CD14-positive monocyte (primary cell): ENCODE data around the gene TSPYL2. TPM values are rescaled to one million over a fixed set of nuclear protein-coding genes. Genes with fewer than 3 reads are reported as not detected.

Experiments
- DNase-seq, 3 donors: peaks; one replicate each; pipeline ENCODE4 v3.0.0-alpha.2; 2011 to 2022
- H2AFZ ChIP-seq: 2 replicates; pipeline ENCODE4 v1.6.0; 2012; ENCODE audit warnings: mild to moderate bottlenecking, low read depth, low read length, inconsistent platforms; ENCODE audit not compliant: insufficient read depth, poor library complexity, severe bottlenecking
- H3K27ac ChIP-seq, 2 donors: 1 replicate in 1 of 2; 2 replicates in 1 of 2; pipeline ENCODE4 v1.5.1; 2012 to 2013; ENCODE audit warnings: low read length in 2 of 2, control low read depth in 1 of 2, inconsistent platforms in 1 of 2, low read depth in 1 of 2, mild to moderate bottlenecking in 1 of 2
- H3K27me3 ChIP-seq, 2 donors: one replicate each; pipeline versions ENCODE4 v1.6.0 to v1.6.1; 2011 to 2013; ENCODE audit warnings: low read length in 2 of 2; ENCODE audit not compliant: control insufficient read depth in 2 of 2, insufficient read depth in 2 of 2
- H3K36me3 ChIP-seq, 2 donors: replicated peaks in 1 of 2; 1 replicate in 1 of 2; 2 replicates in 1 of 2; pipeline versions ENCODE4 v1.5.1 to v1.6.1; 2012 to 2013; ENCODE audit warnings: low read length in 2 of 2, control low read depth in 1 of 2, inconsistent platforms in 1 of 2, mild to moderate bottlenecking in 1 of 2; ENCODE audit not compliant: insufficient read depth in 2 of 2, control insufficient read depth in 1 of 2
- H3K4me1 ChIP-seq, 2 donors: 1 replicate in 1 of 2; 2 replicates in 1 of 2; pipeline versions ENCODE4 v1.5.1 to v1.6.1; 2012 to 2013; ENCODE audit warnings: low read length in 2 of 2, control low read depth in 1 of 2, inconsistent platforms in 1 of 2, mild to moderate bottlenecking in 1 of 2, moderate library complexity in 1 of 2; ENCODE audit not compliant: insufficient read depth in 2 of 2, control insufficient read depth in 1 of 2
- H3K4me2 ChIP-seq: replicated peaks from 2 replicates; pipeline ENCODE3; 2012; ENCODE audit warnings: low read length, moderate library complexity, mild to moderate bottlenecking; ENCODE audit not compliant: poor library complexity, severe bottlenecking; ENCODE audit errors: extremely low read depth
- H3K4me3 ChIP-seq, 3 experiments: fragments of 200-600 bp in 1 of 3; sonication (generic) in 1 of 3; replicated peaks in 1 of 3; 1 replicate in 2 of 3; 2 replicates in 1 of 3; pipeline ENCODE4 v1.5.1; 2011 to 2013; ENCODE audit warnings: low read length in 3 of 3, mild to moderate bottlenecking in 3 of 3, control low read depth in 2 of 3, low read depth in 2 of 3, inconsistent platforms in 1 of 3, moderate library complexity in 1 of 3
- H3K79me2 ChIP-seq: 2 replicates; pipeline ENCODE4 v1.6.0; 2012; ENCODE audit warnings: mild to moderate bottlenecking, control low read depth, inconsistent platforms, low read length, moderate library complexity; ENCODE audit not compliant: insufficient read depth
- H3K9ac ChIP-seq: 2 replicates; pipeline ENCODE4 v1.6.0; 2017; ENCODE audit warnings: low read length, mild to moderate bottlenecking; ENCODE audit not compliant: insufficient read depth, poor library complexity, severe bottlenecking
- H3K9me3 ChIP-seq, 2 donors: replicated peaks in 1 of 2; 1 replicate in 1 of 2; 2 replicates in 1 of 2; pipeline versions ENCODE4 v1.5.1 to v1.6.1; 2012 to 2013; ENCODE audit warnings: low read length in 2 of 2, control low read depth in 1 of 2; ENCODE audit not compliant: control insufficient read depth in 1 of 2, insufficient read depth in 1 of 2
- H4K20me1 ChIP-seq: 2 replicates; pipeline ENCODE4 v1.6.0; 2012; ENCODE audit warnings: mild to moderate bottlenecking, low read length, control low read depth, moderate library complexity; ENCODE audit not compliant: insufficient read depth
- H3K27ac Mint-ChIP-seq, 7 donors: one replicate each; pipeline ENCODE4 v1.8.0; 2020; ENCODE audit warnings: mild to moderate bottlenecking in 7 of 7, mixed read lengths in 7 of 7, moderate library complexity in 6 of 7, inconsistent platforms in 2 of 7
- H3K27me3 Mint-ChIP-seq, 3 donors: one replicate each; pipeline ENCODE4 v1.8.0; 2021 to 2022; ENCODE audit warnings: low read depth in 3 of 3, mild to moderate bottlenecking in 3 of 3, mixed read lengths in 3 of 3, moderate library complexity in 3 of 3, inconsistent platforms in 1 of 3
- H3K36me3 Mint-ChIP-seq, 2 donors: one replicate each; pipeline ENCODE4 v1.8.0; 2020; ENCODE audit warnings: mixed read lengths in 2 of 2, inconsistent platforms in 1 of 2, mild to moderate bottlenecking in 1 of 2
- H3K4me1 Mint-ChIP-seq: one replicate; pipeline ENCODE4 v1.8.0; 2020; ENCODE audit warnings: mild to moderate bottlenecking, mixed read lengths
- H3K4me3 Mint-ChIP-seq, 2 donors: one replicate each; pipeline ENCODE4 v1.8.0; 2020; ENCODE audit warnings: mild to moderate bottlenecking in 2 of 2, mixed read lengths in 2 of 2, moderate library complexity in 1 of 2
- H3K9me3 Mint-ChIP-seq, 7 donors: one replicate each; pipeline ENCODE4 v1.8.0; 2020 to 2022; ENCODE audit warnings: mixed read lengths in 7 of 7, mild to moderate bottlenecking in 6 of 7, moderate library complexity in 6 of 7, inconsistent platforms in 2 of 7
- CTCF ChIP-seq: fragments of 200-600 bp; IDR thresholded peaks from one replicate; pipeline ENCODE4 v1.8.0; 2022; ENCODE audit warnings: antibody characterized with exemption, mild to moderate bottlenecking
- WGBS: methylation state at CpG from one replicate; pipeline ENCODE4 v1.1.5; 2013; ENCODE audit warnings: missing lambda C conversion rate; ENCODE audit not compliant: insufficient coverage; 5-methylcytosine and 5-hydroxymethylcytosine counted together
- intact Hi-C, 2 donors: fragments of 100-400 bp; cut with micrococcal nuclease; formaldehyde crosslinking; loops; one replicate each; pipeline versions ENCODE4 v1.15.0 to v1.15.1; 2023
- polyA plus RNA-seq, 3 donors: library from polyadenylated mRNA; depleted of rRNA in 1 of 3; unstranded in 2 of 3; stranded (reverse) in 1 of 3; fragments of 300-500 nt in 2 of 3; fragments of >200 nt in 1 of 3; fragmentation: Illumina TruSeq in 2 of 3; gene quantifications; 1 replicate in 2 of 3; 2 replicates in 1 of 3; pipeline ENCODE4 v1.2.3, GENCODE V29; 2012 to 2021

TSPYL2 gene
- polyA plus RNA-seq, 3 donors: 0.33 to 29.4 (median 0.40) TPM

GRCh38 chrX:53125506-53125905, 43.3 kb downstream of the TSPYL2 start:
- Histone ChIP-seq H3K79me2 (no peaks in the 10 kb centered on the region), H3K4me1 (no peaks in the 10 kb centered on the region), H2AFZ (no peak overlapping the region), H4K20me1 (no peaks in the 10 kb centered on the region), H3K36me3 (no peaks in the 10 kb centered on the region), H3K27me3 (peaks cover 0 to 8% of the 10 kb centered on the region in 2 donors), H3K4me2 (no peak overlapping the region), H3K4me3 (no peak overlapping the region), H3K9ac (no peak overlapping the region), H3K9me3 (no peaks in the 10 kb centered on the region), H3K27ac (no peak overlapping the region)
- intact Hi-C loops: no loop called here
- Mint-ChIP-seq H3K36me3 (peaks cover 6 to 10% of the 10 kb centered on the region in 2 donors), H3K9me3 (peaks cover 0 to 6% (median 2%) of the 10 kb centered on the region in 7 donors), H3K4me1 (no peaks in the 10 kb centered on the region), H3K4me3 (no peak overlapping the region), H3K27ac (no peak overlapping the region), H3K27me3 (peaks cover 0 to 22% (median 0%) of the 10 kb centered on the region in 3 donors)
- no peak for DNase-seq
- no peak for TF ChIP-seq CTCF

GRCh38 chrX:53126377-53126776, 44.2 kb downstream of the TSPYL2 start:
- H3K9ac ChIP-seq: no peak overlapping the region
- H3K9me3 ChIP-seq: no peaks in the 10 kb centered on the region
- H3K27me3 ChIP-seq: peaks cover 0 to 13% of the 10 kb centered on the region in 2 donors
- no peak overlapping the region for H3K4me3 Mint-ChIP-seq
- whole genome bisulfite sequencing: no CpG with 5 or more reads among the region's 2 CpGs
- H3K4me1 ChIP-seq: no peaks in the 10 kb centered on the region
- no peak overlapping the region for H3K27ac Mint-ChIP-seq
- H4K20me1 ChIP-seq: no peaks in the 10 kb centered on the region
- no peaks in the 10 kb centered on the region for H3K4me1 Mint-ChIP-seq
- no peak for DNase-seq
- no peak overlapping the region for H2AFZ ChIP-seq
- peaks cover 0 to 6% (median 2%) of the 10 kb centered on the region in 7 donors for H3K9me3 Mint-ChIP-seq
- no peak overlapping the region for H3K4me2 ChIP-seq
- TF ChIP-seq CTCF: no peak
- H3K79me2 ChIP-seq: no peaks in the 10 kb centered on the region
- peaks cover 0 to 21% (median 0%) of the 10 kb centered on the region in 3 donors for H3K27me3 Mint-ChIP-seq
- no peak overlapping the region for H3K27ac ChIP-seq
- no peaks in the 10 kb centered on the region for H3K36me3 ChIP-seq
- intact Hi-C loops: no loop called here
- H3K4me3 ChIP-seq: no peak overlapping the region
- peaks cover 6 to 13% of the 10 kb centered on the region in 2 donors for H3K36me3 Mint-ChIP-seq
